HL-60 (cell line): Measurements from ENCODE around the gene PARD6G.

ENCODE experiments used
- GABPA ChIP-seq: IDR thresholded peaks from 2 replicates; pipeline ENCODE4 v1.6.1; 2012; ENCODE audit warnings: low read depth
- POLR2AphosphoS5 ChIP-seq: IDR thresholded peaks from 2 replicates; pipeline ENCODE4 v1.6.1; 2012; ENCODE audit warnings: low read depth
- REST ChIP-seq: IDR thresholded peaks from 2 replicates; pipeline ENCODE4 v1.6.1; 2012; ENCODE audit warnings: low read depth; ENCODE audit not compliant: insufficient replicate concordance
- SPI1 ChIP-seq: IDR thresholded peaks from 2 replicates; pipeline ENCODE4 v1.6.1; 2012; ENCODE audit warnings: low read depth, mild to moderate bottlenecking, borderline replicate concordance
- TF ChIP-seq, protein P1 (sequence below): IDR thresholded peaks from one replicate; pipeline ENCODE4 v1.5.1; 2011; ENCODE audit warnings: low read length, control low read depth, inconsistent platforms; ENCODE audit not compliant: insufficient read depth

DNA sequence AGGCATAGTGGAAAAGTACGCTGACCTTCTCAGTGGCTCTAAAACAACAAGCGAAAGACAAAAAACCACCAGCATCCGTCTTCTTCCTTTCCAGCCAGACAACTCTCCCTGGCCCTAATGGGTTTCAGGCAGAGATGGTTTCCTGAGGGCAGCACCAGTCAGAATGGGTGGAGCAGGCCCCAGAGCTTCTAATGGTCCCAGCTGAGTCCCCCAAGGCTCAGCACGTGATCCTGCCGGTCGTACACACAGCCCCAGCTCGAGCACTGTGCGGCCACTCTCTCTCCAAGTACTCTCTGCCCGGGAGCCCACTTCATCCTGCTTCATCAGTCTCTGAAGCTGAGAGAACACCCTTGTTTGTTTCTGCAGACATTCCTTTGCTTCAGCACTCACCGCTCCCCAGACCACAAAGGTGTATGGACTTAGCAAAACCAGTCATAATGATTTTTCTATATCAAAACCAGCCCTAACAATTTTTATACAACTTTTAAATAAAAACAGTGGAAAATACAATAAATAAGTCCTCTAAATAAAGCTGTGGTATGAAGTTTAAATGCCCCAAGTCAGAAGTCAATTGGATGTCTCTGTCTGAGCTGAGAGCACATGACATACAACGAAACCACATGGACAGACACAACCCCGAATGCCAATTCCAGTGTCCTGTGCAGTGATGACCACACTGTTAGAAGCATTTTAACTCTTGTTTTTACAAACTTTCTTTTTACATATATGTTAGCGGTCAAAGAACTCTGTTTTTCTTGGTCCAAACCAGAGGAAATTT lies 63.9 kb downstream of the PARD6G start:
- no peak for TF ChIP-seq REST
- TF ChIP-seq, protein P1, sequence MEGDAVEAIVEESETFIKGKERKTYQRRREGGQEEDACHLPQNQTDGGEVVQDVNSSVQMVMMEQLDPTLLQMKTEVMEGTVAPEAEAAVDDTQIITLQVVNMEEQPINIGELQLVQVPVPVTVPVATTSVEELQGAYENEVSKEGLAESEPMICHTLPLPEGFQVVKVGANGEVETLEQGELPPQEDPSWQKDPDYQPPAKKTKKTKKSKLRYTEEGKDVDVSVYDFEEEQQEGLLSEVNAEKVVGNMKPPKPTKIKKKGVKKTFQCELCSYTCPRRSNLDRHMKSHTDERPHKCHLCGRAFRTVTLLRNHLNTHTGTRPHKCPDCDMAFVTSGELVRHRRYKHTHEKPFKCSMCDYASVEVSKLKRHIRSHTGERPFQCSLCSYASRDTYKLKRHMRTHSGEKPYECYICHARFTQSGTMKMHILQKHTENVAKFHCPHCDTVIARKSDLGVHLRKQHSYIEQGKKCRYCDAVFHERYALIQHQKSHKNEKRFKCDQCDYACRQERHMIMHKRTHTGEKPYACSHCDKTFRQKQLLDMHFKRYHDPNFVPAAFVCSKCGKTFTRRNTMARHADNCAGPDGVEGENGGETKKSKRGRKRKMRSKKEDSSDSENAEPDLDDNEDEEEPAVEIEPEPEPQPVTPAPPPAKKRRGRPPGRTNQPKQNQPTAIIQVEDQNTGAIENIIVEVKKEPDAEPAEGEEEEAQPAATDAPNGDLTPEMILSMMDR: no peak
- TF ChIP-seq POLR2AphosphoS5: no peak
- no peak for TF ChIP-seq GABPA
- no peak for TF ChIP-seq SPI1
